Ovary (tissue), 9 donors: ENCODE results near the gene TIAL1. TPM values are rescaled to one million over a fixed set of nuclear protein-coding genes. Genes with fewer than 3 reads are reported as not detected.

ENCODE experiments used
- DNase-seq, 5 donors: peaks; one replicate each; pipeline ENCODE4 v3.0.0-alpha.2; 2019 to 2020
- H3K27ac ChIP-seq, 2 donors: fragments of 200-600 bp; one replicate each; pipeline versions ENCODE4 v1.5.1 to v1.8.0; 2019 to 2022
- H3K27me3 ChIP-seq: fragments of 200-600 bp; one replicate; pipeline ENCODE4 v1.8.0; 2022
- H3K36me3 ChIP-seq: fragments of 200-600 bp; sonication (generic); one replicate; pipeline ENCODE4 v1.5.1; 2019
- H3K4me1 ChIP-seq: one replicate; pipeline ENCODE4 v1.8.1; 2013; ENCODE audit warnings: mild to moderate bottlenecking, moderate library complexity; ENCODE audit not compliant: insufficient read depth
- H3K4me3 ChIP-seq: fragments of 200-600 bp; sonication (generic); one replicate; pipeline ENCODE4 v1.5.1; 2017
- H3K9me3 ChIP-seq, 2 donors: fragments of 200-600 bp in 1 of 2; sonication (generic) in 1 of 2; one replicate each; pipeline versions ENCODE4 v1.5.1 to v1.8.1; 2013 to 2019; ENCODE audit warnings: mild to moderate bottlenecking in 1 of 2, moderate library complexity in 1 of 2
- CTCF ChIP-seq, 3 donors: fragments of 450-650 bp in 2 of 3; fragments of 200-600 bp in 1 of 3; IDR thresholded peaks; one replicate each; pipeline versions ENCODE4 v1.5.1 to v1.8.0; 2016 to 2022; ENCODE audit warnings: antibody characterized with exemption in 3 of 3, mild to moderate bottlenecking in 1 of 3
- EP300 ChIP-seq: sonication (generic); formaldehyde crosslinking; IDR thresholded peaks from one replicate; pipeline ENCODE4 v1.6.1; 2017; ENCODE audit warnings: antibody characterized with exemption
- POLR2A ChIP-seq: fragments of 450-650 bp; IDR thresholded peaks from one replicate; pipeline ENCODE4 v1.6.1; 2017; ENCODE audit warnings: antibody characterized with exemption, mild to moderate bottlenecking, moderate library complexity
- WGBS, 3 donors: extraction: QIAGEN DNeasy Blood & Tissue Kit in 1 of 3; methylation state at CpG; one replicate each; pipeline versions ENCODE4 v1.1.5 to v1.1.7; 2013 to 2017; 5-methylcytosine and 5-hydroxymethylcytosine counted together
- intact Hi-C, 4 donors: fragments of 100-400 bp; cut with DNase I; formaldehyde crosslinking; loops; one replicate each; pipeline versions ENCODE4 v1.11.0 to v1.15.1; 2022 to 2023
- polyA plus RNA-seq, 2 donors: library from polyadenylated mRNA; stranded (reverse); fragments of 200-250 nt in 1 of 2; fragments of 350-450 nt in 1 of 2; fragmentation: Illumina TruSeq in 1 of 2; extraction: RNeasy Lipid Tissue Mini Kit (QIAGEN cat#74804) in 1 of 2; gene quantifications; one replicate each; pipeline ENCODE4 v1.2.3, GENCODE V29; 2013 to 2014
- total RNA-seq, 7 donors: library from RNA; depleted of rRNA in 2 of 7; stranded (reverse); fragments of >200 nt in 2 of 7; fragmentation: NEBNext Ultra II Directional in 3 of 7; extraction: Animal tissue kit (Norgen Biotek cat#: 25700) in 3 of 7; gene quantifications; one replicate each; pipeline versions ENCODE4 v1.1.0 to v1.2.4, GENCODE V29; 2016 to 2023
- donor health status: DM: no; HTN: no; CAD: no; lungs with moderate emphysema.
- donor health status: DM: no; HTN: no; CAD: no.
- donor health status: Bipolar disorder and iron deficiency.
- donor health status: DM: yes; HTN: yes; CAD: no.
- donor health status: DM: no; HTN: no; CAD: no.
- donor health status: DM: yes; HTN: yes; CAD: no.

TIAL1 gene
- total and polyA plus RNA-seq, 9 donors = 48.2 to 113 (median 99.5) TPM

DNA sequence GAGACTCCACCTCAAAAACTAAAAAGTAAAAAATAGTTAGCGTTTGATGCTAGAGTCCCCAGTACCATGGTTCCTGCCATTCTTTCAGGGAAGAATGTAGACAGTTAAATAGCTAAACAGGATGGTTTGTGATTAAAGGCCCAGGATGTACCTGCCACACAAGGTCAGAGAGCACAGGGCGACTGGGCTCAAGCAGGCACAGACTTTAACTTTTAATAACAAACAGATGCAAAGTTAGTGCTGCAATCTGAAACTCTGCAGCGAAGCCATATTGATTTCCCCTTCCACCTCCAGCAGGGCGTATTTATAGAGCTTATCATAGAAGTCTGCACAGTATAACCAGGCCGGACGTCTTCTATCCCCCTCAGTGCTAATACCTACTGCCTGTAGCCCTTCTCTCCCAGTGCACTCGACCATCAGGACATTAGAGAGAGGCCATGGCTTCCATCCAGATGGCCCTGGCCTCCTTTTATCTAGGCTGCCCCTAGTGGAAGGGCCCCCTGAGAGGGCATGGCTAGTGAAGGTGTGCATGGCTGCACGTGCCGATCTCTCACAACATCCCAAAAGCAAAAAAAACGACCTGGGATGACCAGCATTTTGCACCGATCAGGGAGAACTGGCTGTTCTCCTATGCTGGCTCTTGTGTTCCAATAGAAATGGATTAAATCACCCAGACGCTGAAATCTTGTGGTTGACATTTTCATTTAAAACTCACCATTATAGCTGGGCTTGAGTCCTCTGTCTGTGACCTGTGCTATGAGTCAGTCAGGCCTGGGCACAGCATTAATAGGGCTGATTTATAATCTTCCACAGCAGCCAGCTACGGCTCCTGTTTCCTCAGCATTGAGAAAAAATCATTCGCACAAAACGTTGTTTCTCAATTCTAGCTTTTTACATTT lies 46.8 kb upstream of the TIAL1 start:
- H3K36me3 ChIP-seq = no peaks in the 10 kb centered on the region
- WGBS, 3 donors = 53 to 73% (median 72%) methylated on average over 15 of the region's 15 CpGs
- intact Hi-C loops = no loop called here
- no peaks in the 10 kb centered on the region for H3K9me3 ChIP-seq
- DNase-seq = no peak
- no peaks in the 10 kb centered on the region for H3K27me3 ChIP-seq
- H3K4me1 ChIP-seq = no peaks in the 10 kb centered on the region
- H3K27ac ChIP-seq = no peak overlapping the region
- no peak overlapping the region for H3K4me3 ChIP-seq
- TF ChIP-seq CTCF (IDR thresholded peaks at IDR 0.05) (no peak), POLR2A (no peak), EP300 (no peak)

GRCh38 chr10:119642556-119643111 lies 45.9 kb upstream of the TIAL1 start:
- TF ChIP-seq CTCF (IDR thresholded peaks at IDR 0.05) (no peak), POLR2A (no peak), EP300 (no peak)
- intact Hi-C loops = no loop called here

GRCh38 chr10:119640875-119641526 lies 44.2 kb upstream of the TIAL1 start:
- Histone ChIP-seq H3K9me3 (no peaks in the 10 kb centered on the region), H3K27me3 (no peaks in the 10 kb centered on the region), H3K27ac (no peak overlapping the region), H3K4me3 (no peak overlapping the region), H3K36me3 (no peaks in the 10 kb centered on the region), H3K4me1 (no peaks in the 10 kb centered on the region)
- intact Hi-C loops = no loop called here
- 60 to 75% (median 64%) methylated on average over 8 of the region's 8 CpGs for WGBS, 3 donors
- TF ChIP-seq EP300 (no peak), CTCF (IDR thresholded peaks at IDR 0.05) (no peak), POLR2A (no peak)
- no peak for DNase-seq

More at GRCh38 chr10:119642556-119643111, 45.9 kb upstream of the TIAL1 start:
- no peak for DNase-seq
- H3K27ac ChIP-seq = no peak overlapping the region
- H3K36me3 ChIP-seq = no peaks in the 10 kb centered on the region
- WGBS, 3 donors = 87 to 91% (median 91%) methylated on average over 2 of the region's 2 CpGs
- H3K4me3 ChIP-seq = no peak overlapping the region
- no peaks in the 10 kb centered on the region for H3K4me1 ChIP-seq
- H3K9me3 ChIP-seq = no peaks in the 10 kb centered on the region
- no peaks in the 10 kb centered on the region for H3K27me3 ChIP-seq

DNA sequence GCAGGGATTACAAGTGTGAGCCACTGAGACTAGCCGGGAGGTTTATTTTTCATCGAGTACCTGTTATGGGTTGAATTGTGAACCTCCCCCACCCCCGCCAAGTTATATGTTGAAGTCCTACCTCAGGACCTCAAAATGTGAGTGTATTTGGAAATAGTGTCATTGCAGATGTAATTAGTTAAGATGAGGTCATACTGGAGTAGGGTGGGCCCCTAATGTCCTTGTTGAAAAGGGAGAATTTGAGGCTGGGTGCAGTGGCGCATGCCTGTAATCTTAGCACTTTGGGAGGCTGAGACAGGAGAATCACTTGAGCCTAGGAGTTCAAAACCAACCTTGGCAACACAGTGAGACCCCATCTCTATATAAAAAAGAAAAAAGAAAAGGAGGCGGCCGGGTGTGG lies 43.6 kb upstream of the TIAL1 start:
- no peaks in the 10 kb centered on the region for H3K36me3 ChIP-seq
- H3K4me1 ChIP-seq = no peaks in the 10 kb centered on the region
- WGBS, 3 donors = 88 to 95% (median 90%) methylated on average over 6 of the region's 6 CpGs
- TF ChIP-seq CTCF (IDR thresholded peaks at IDR 0.05) (no peak), POLR2A (no peak), EP300 (no peak)
- no peak for DNase-seq
- no peaks in the 10 kb centered on the region for H3K27me3 ChIP-seq
- intact Hi-C loops = no loop called here
- H3K27ac ChIP-seq = no peak overlapping the region
- no peaks in the 10 kb centered on the region for H3K9me3 ChIP-seq
- no peak overlapping the region for H3K4me3 ChIP-seq
